K562 treated with DMSO at 1 percent for 48 hours (cell line): ENCODE results near the gene HSDL1. TPM values are rescaled to one million over a fixed set of nuclear protein-coding genes. Genes with fewer than 3 reads are reported as not detected.

Experiments used
- total RNA-seq: library from RNA; unstranded; fragments of 300-600 nt; gene quantifications from 2 replicates; pipeline ENCODE4 v1.2.3, GENCODE V29; 2022; ENCODE audit warnings: low replicate concordance; ENCODE audit errors: extremely low read depth

Gene HSDL1
- not detected in 2 replicates for total RNA-seq

GRCh38 chr16:84144859-84145639 is at the start of gene HSDL1, which contains the start of gene DNAAF1:
Gene HSDL1, minus strand, starts transcription at chr16:84145177. Its CDS starts 13,856 bp downstream, at chr16:84131321.
Gene DNAAF1, plus strand, starts transcription at chr16:84145308. Its CDS starts 133 bp downstream, at chr16:84145441.

GRCh38 chr16:84190731-84191388 is 45.9 kb upstream of the HSDL1 start, which contains the start of gene ADAD2:
Gene ADAD2, plus strand, starts transcription at chr16:84191157. Its CDS starts 74 bp downstream, at chr16:84191231.

GRCh38 chr16:84186685-84187437 is 41.9 kb upstream of the HSDL1 start, which contains the start of gene TAF1C:
Gene TAF1C, minus strand, starts transcription at chr16:84187057. Its CDS starts 2,069 bp downstream, at chr16:84184988.

GRCh38 chr16:84116720-84117493 is 28.1 kb downstream of the HSDL1 start, which contains the start of gene MBTPS1:
Gene MBTPS1, minus strand, starts transcription at chr16:84116942. Its CDS starts 15,159 bp downstream, at chr16:84101783.

Other genes with a start within 250 kb of the HSDL1 start
- gene MLYCD, start 246.1 kb downstream of the HSDL1 start, total RNA-seq: not detected in 2 replicates
- gene OSGIN1, start 191.9 kb downstream of the HSDL1 start, total RNA-seq: not detected in 2 replicates
- not detected in 2 replicates for gene NECAB2, start 176.9 kb downstream of the HSDL1 start, total RNA-seq
- not detected in 2 replicates for gene SLC38A8, start 102.4 kb downstream of the HSDL1 start, total RNA-seq
- not detected in 2 replicates for gene MBTPS1, start 28.2 kb downstream of the HSDL1 start, total RNA-seq
- not detected in 2 replicates for gene DNAAF1, start 131 bp upstream of the HSDL1 start, total RNA-seq
- gene TAF1C, start 41.9 kb upstream of the HSDL1 start, total RNA-seq: not detected in 2 replicates
- gene ADAD2, start 46.0 kb upstream of the HSDL1 start, total RNA-seq: not detected in 2 replicates
- gene KCNG4, start 94.8 kb upstream of the HSDL1 start, total RNA-seq: not detected in 2 replicates
- not detected in 2 replicates for gene WFDC1, start 149.7 kb upstream of the HSDL1 start, total RNA-seq
- not detected in 2 replicates for gene ATP2C2, start 223.4 kb upstream of the HSDL1 start, total RNA-seq